SK-N-DZ (cell line): ENCODE measurements around the gene KRTAP23-1.

Experiments used
- DNase-seq: peaks from one replicate; pipeline ENCODE4 v3.0.0-alpha.2; 2015; ENCODE audit warnings: low spot score
- small RNA-seq, 2 experiments: library from RNA; depleted of rRNA; stranded (forward); fragments of <200 nt; gene quantifications; one replicate each; pipeline ENCODE3, GENCODE V24; 2014

KRTAP23-1 gene

GRCh38 chr21:30315701-30316100, 32.7 kb downstream of the KRTAP23-1 start:
- DNase-seq, result no peak

- DNase-seq, result no peak
These were observed 41.5 kb downstream of the KRTAP23-1 start for GRCh38 chr21:30306884-30307283.

- DNase-seq, result no peak
These were observed 43.3 kb downstream of the KRTAP23-1 start for GRCh38 chr21:30305136-30305535.

Small RNA genes lying within 50 kb of the gene (small RNA-seq; reads per million reads assigned to genes)
- 0 reads per million in 2 experiments for gene KRTAP23-1
- 0 reads per million in 2 experiments for gene MIR4327
